NCI-H524 treated with DMSO at 0.1 percent for 48 hours (cell line): ENCODE results near the gene TSC1.
"Not testable (repeated sequence)": the region's sequence is repeated elsewhere in the genome, so short reads cannot be mapped to it uniquely, and the experiment has no call there.

Experiments
- DNase-seq: peaks from one replicate; lab custom pipeline; 2025; lab: John Stamatoyannopoulos, UW

The TSC1 gene

GRCh38 chr9:132944294-132945185 is at the start of gene TSC1:
TSC1 (minus strand) TSS chr9:132944616; CDS start chr9:132928872, 15,744 bp downstream.
- DNase-seq: peak; percentile 68

- no peak for DNase-seq
Measured at GRCh38 chr9:132993511-132993939, 49.1 kb upstream of the TSC1 start.

GRCh38 chr9:132991351-132992300 is 47.2 kb upstream of the TSC1 start:
- no peak for DNase-seq

GRCh38 chr9:132990781-132991180 is 46.4 kb upstream of the TSC1 start:
- DNase-seq: no peak

GRCh38 chr9:132989998-132990557 is 45.7 kb upstream of the TSC1 start:
- not testable (repeated sequence) for DNase-seq

- DNase-seq: no peak
Measured at GRCh38 chr9:132989414-132989996, 45.1 kb upstream of the TSC1 start.

GRCh38 chr9:132989014-132989310 is 44.5 kb upstream of the TSC1 start:
- DNase-seq: no peak

GRCh38 chr9:132988244-132989013 is 44.0 kb upstream of the TSC1 start:
- no peak for DNase-seq

- no peak for DNase-seq
Measured at GRCh38 chr9:132986640-132987620, 42.5 kb upstream of the TSC1 start.

- no peak for DNase-seq
Measured at GRCh38 chr9:132986114-132986513, 41.7 kb upstream of the TSC1 start.

- no peak for DNase-seq
Measured at GRCh38 chr9:132985489-132985888, 41.1 kb upstream of the TSC1 start.

GRCh38 chr9:132985071-132985350 is 40.6 kb upstream of the TSC1 start:
- no peak for DNase-seq

- DNase-seq: no peak
Measured at GRCh38 chr9:132984202-132985070, 40.0 kb upstream of the TSC1 start.

- DNase-seq: no peak
Measured at GRCh38 chr9:132983491-132984201, 39.2 kb upstream of the TSC1 start.

GRCh38 chr9:132982458-132982857 is 38.0 kb upstream of the TSC1 start:
- no peak for DNase-seq

- no peak for DNase-seq
Measured at GRCh38 chr9:132980157-132980556, 35.7 kb upstream of the TSC1 start.

GRCh38 chr9:132978451-132979131 is 34.2 kb upstream of the TSC1 start, which contains the start of gene GFI1B:
GFI1B (plus strand) TSS chr9:132978694; CDS start chr9:132986679, 7,985 bp downstream.
- DNase-seq: no peak

GRCh38 chr9:132978112-132978450 is 33.7 kb upstream of the TSC1 start:
- no peak for DNase-seq
